Ascending aorta (tissue), 2 donors: ENCODE measurements around the gene EZH1. TPM values are rescaled to one million over a fixed set of nuclear protein-coding genes. Genes with fewer than 3 reads are reported as not detected.
A peak's percentile ranks its signal among the peaks of the same experiment; 100 is the strongest.

Experiments
- DNase-seq, 2 donors: peaks; one replicate each; pipeline ENCODE4 v3.0.0-alpha.2; 2019; ENCODE audit warnings: low spot score in 2 of 2
- H3K27ac ChIP-seq, 2 donors: fragments of 200-600 bp; sonication (generic); one replicate each; pipeline ENCODE4 v1.5.1; 2016 to 2017; ENCODE audit warnings: mild to moderate bottlenecking in 1 of 2
- H3K27me3 ChIP-seq: fragments of 200-600 bp; sonication (generic); one replicate; pipeline ENCODE4 v1.5.1; 2017
- H3K36me3 ChIP-seq, 2 donors: fragments of 200-600 bp; sonication (generic); one replicate each; pipeline ENCODE4 v1.5.1; 2016
- H3K4me1 ChIP-seq, 2 donors: fragments of 200-600 bp; sonication (generic); one replicate each; pipeline ENCODE4 v1.5.1; 2016 to 2017; ENCODE audit warnings: mild to moderate bottlenecking in 1 of 2
- H3K4me3 ChIP-seq, 2 donors: fragments of 200-600 bp; sonication (generic); one replicate each; pipeline ENCODE4 v1.5.1; 2016 to 2017; ENCODE audit warnings: mild to moderate bottlenecking in 1 of 2
- H3K9me3 ChIP-seq, 2 donors: fragments of 200-600 bp; sonication (generic); one replicate each; pipeline ENCODE4 v1.5.1; 2016
- intact Hi-C: fragments of 100-400 bp; cut with DNase I; formaldehyde crosslinking; loops from one replicate; pipeline ENCODE4 v1.15.1; 2023
- total RNA-seq: library from RNA; depleted of rRNA; stranded (reverse); fragments of >200 nt; gene quantifications from one replicate; pipeline ENCODE4 v1.1.0, GENCODE V29; 2016
- TF ChIP-seq, protein P1 (sequence below), 3 experiments: fragments of 200-600 bp in 2 of 3; fragments of 450-650 bp in 1 of 3; sonication (generic) in 2 of 3; IDR thresholded peaks; one replicate each; pipeline ENCODE4 v1.5.1; 2016 to 2019; ENCODE audit warnings: antibody characterized with exemption in 3 of 3, mild to moderate bottlenecking in 1 of 3, moderate library complexity in 1 of 3

EZH1 gene
- total RNA-seq, 1 donor from 2014 or later: 169 TPM

DNA sequence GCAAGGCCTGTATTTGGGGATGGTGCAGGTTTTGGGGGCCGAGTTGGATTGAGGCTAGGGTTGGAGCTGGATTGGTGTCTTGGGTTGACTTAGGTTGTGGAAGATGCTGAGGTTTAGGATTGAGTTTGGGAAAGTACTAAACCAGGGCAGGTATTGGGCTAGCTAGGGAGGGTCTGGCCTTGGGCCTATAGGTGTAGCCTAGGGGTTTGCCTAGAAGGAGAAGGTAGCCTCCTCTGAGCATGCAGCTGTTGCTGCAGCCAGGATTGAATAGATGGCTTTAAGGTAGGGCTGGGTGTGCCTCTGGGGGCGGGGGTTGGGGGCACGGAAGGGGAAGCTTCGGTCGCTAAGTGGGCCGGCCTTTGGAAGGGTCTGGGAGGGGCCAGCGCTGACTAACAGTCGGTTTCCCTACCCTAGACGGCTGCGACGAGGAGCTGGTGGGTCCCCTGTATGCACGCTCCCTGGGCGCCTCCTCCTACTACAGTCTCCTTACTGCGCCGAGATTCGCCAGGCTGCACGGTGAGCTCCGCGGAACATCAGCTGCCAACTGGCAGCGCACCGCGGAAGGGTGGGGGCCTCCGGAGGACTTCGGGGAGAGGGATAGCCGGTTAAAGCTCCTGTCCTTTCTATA lies 61.3 kb downstream of the EZH1 start:
- Histone ChIP-seq H3K27ac (peak overlapping the region in 1 of 2 donors; percentile 65), H3K4me1 (peaks cover 29 to 40% of the 10 kb centered on the region in 2 donors), H3K27me3 (no peaks in the 10 kb centered on the region), H3K36me3 (peaks cover 0 to 2% of the 10 kb centered on the region in 2 donors), H3K9me3 (no peaks in the 10 kb centered on the region), H3K4me3 (peak overlapping the region in 1 of 2 donors; percentile 66)
- TF ChIP-seq, protein P1, sequence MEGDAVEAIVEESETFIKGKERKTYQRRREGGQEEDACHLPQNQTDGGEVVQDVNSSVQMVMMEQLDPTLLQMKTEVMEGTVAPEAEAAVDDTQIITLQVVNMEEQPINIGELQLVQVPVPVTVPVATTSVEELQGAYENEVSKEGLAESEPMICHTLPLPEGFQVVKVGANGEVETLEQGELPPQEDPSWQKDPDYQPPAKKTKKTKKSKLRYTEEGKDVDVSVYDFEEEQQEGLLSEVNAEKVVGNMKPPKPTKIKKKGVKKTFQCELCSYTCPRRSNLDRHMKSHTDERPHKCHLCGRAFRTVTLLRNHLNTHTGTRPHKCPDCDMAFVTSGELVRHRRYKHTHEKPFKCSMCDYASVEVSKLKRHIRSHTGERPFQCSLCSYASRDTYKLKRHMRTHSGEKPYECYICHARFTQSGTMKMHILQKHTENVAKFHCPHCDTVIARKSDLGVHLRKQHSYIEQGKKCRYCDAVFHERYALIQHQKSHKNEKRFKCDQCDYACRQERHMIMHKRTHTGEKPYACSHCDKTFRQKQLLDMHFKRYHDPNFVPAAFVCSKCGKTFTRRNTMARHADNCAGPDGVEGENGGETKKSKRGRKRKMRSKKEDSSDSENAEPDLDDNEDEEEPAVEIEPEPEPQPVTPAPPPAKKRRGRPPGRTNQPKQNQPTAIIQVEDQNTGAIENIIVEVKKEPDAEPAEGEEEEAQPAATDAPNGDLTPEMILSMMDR (IDR thresholded peaks at IDR 0.05): no peak
- intact Hi-C loops: no loop called here
- no peak for DNase-seq

DNA sequence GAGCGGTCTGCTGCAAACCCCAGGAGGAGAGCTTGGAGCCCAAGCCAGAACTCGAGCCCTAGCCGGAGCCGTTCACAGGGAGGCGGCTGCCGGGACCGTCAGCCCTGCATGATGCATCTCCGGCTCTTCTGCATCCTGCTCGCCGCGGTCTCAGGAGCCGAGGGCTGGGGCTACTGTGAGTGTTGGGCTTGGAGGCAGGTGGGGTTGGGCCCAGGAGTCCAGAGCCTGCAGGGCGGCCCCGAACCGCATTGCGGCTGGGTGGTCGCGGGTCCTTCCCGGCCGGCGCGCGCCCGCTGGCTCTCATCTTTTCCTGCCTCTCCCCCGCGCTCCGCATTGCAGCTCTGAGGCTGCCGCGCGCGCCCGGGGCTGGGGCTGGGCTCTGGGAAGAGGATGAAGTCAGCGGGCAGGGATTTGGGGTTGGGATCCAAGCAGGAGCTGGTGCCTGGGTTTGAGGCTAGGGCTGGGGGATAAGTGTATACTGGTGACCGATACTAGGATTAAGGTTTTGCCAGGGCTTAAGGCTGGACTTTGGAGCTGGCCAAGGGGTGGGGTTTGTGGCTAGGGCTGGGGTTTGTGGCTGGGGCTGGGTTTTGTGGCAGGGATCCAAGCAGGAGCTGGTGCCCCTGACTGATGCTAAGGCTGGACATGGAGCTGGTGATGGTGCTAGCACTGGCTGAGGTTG lies 62.0 kb downstream of the EZH1 start:
- intact Hi-C loops: no loop called here
- peak in 1 of 2 donors; percentile 76 for DNase-seq
- Histone ChIP-seq H3K4me1 (peaks cover 29 to 41% of the 10 kb centered on the region in 2 donors), H3K36me3 (peaks cover 0 to 2% of the 10 kb centered on the region in 2 donors), H3K27me3 (no peaks in the 10 kb centered on the region), H3K27ac (peak overlapping the region; percentile 28 to 65), H3K9me3 (no peaks in the 10 kb centered on the region), H3K4me3 (peak overlapping the region; percentile 46 to 66)
- TF ChIP-seq, protein P1 (IDR thresholded peaks at IDR 0.05): no peak

DNA sequence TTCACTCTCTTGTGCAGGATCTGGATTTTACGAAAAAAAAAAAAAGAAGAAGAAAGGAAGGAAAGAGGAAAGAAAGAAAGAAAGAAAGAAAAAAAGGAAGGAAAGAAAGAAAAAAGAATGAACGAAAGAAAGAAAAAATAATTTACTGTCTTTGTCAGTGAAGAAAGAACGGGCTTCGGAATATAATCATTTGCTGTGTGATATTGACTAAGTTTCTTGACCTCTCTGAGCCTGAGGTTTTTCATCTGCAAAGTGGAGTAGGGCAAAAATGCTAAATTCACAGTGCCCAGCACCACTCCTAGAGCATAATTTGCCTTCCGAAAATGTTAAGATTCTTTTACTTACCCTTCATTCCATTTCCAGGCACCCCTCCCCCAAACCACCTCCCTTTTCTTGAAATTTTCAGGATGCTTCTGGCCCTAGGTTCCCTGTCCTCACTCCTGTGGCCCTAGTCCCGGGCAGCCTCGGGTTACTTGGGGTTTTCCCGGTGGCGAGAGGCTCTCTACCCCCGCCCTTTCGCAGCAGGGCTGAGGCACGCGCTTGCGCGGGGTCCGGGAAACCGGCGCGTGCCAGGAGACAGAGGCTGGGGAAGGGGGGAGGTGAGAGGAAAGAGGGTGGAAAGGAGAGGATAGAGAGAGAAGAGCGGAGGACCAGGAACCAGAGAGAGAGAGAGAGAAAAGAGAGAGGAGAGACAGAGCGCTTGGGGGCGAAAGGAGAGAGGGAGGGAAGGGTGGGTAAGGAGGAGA lies 62.7 kb downstream of the EZH1 start, which contains the start of gene CNTNAP1:
Gene CNTNAP1 (plus strand): TSS at position 556 of the 746 bp plus-strand sequence. CDS start 299 bp downstream, outside the sequence.
- Histone ChIP-seq H3K4me1 (peaks cover 29 to 44% of the 10 kb centered on the region in 2 donors), H3K27me3 (no peaks in the 10 kb centered on the region), H3K27ac (peak within 1 kb of the TSS; percentile 28 to 65), H3K4me3 (peak within 1 kb of the TSS; percentile 46 to 66), H3K36me3 (peaks cover 0 to 2% of the 10 kb centered on the region in 2 donors), H3K9me3 (no peaks in the 10 kb centered on the region)
- peak in 1 of 2 donors; percentile 85 for DNase-seq
- TF ChIP-seq, protein P1 (IDR thresholded peaks at IDR 0.05): no peak
- intact Hi-C loops: no loop called here

DNA sequence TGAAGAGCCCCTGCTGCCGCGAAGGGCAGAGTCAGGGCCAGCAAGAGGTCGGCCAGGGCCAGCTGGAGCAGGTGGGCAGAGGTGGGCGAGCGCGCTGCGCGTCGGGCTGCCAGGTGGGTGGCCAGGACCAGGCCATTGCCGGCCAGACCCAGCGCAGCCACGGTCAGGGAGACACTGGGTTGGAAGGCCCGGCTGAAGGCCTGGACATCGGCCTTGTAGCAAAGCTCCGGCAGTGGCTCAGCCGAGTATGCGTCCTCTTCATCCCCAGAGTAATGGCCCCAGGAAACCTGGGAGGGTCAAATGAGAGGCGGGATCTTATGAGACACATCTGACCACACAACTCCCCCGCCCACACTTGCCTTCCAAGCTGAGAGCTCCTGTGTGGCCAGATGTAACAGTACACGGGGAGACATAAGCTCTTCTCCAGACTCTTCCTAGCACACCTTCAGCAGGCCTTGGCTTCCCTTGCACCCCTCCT lies 64.5 kb downstream of the EZH1 start:
- intact Hi-C loops: no loop called here
- H3K27ac ChIP-seq: peak overlapping the region; percentile 94 to 95

More for the DNA sequence above, 64.5 kb downstream of the EZH1 start:
- H3K27me3 ChIP-seq: no peaks in the 10 kb centered on the region
- peak overlapping the region; percentile 77 to 81 for H3K4me3 ChIP-seq
- H3K4me1 ChIP-seq: peaks cover 29 to 44% of the 10 kb centered on the region in 2 donors
- peaks cover 0 to 2% of the 10 kb centered on the region in 2 donors for H3K36me3 ChIP-seq
- TF ChIP-seq, protein P1 (IDR thresholded peaks at IDR 0.05): no peak
- no peaks in the 10 kb centered on the region for H3K9me3 ChIP-seq
- no peak for DNase-seq
